Upper lobe of left lung (tissue), 6 donors: Measurements from ENCODE around the gene NOS1AP. TPM values are rescaled to one million over a fixed set of nuclear protein-coding genes. Genes with fewer than 3 reads are reported as not detected.

Source experiments
- small RNA-seq, 4 donors: library from RNA; depleted of rRNA; stranded (forward); fragments of <200 nt; gene quantifications; one replicate each; pipeline ENCODE3, GENCODE V24; 2016
- total RNA-seq, 6 donors: library from RNA; depleted of rRNA in 4 of 6; stranded (reverse); fragments of >200 nt in 4 of 6; gene quantifications; one replicate each; pipeline versions ENCODE4 v1.1.0 to v1.2.1, GENCODE V29; 2016 to 2021
- donor health status: DM: no; HTN: no; CAD: no; lungs with moderate emphysema.
- donor health status: DM: no; HTN: yes; CAD: no; lungs with severe emphysema.

NOS1AP gene
- total RNA-seq, 6 donors from 2014 or later = 5.3 to 16.4 (median 6.5) TPM

Small RNAs within 50 kb of the gene (small RNA-seq; reads per million reads assigned to genes)
- gene MIR4654 (0 to 0.29 (median 0.18) reads per million in 4 donors), gene MIR556 (0 reads per million in 4 donors), gene RNA5SP61 (0 reads per million in 4 donors)

Other genes with a start within 250 kb of the NOS1AP start
- gene OLFML2B, start 45.8 kb upstream of the NOS1AP start, total RNA-seq = 10 to 100 TPM in 3 of 6 donors, 1 to 10 TPM in 3; 5.1 to 51.3 (median 9.9) TPM